Mesodermal cell (in vitro differentiated cells): ENCODE measurements around the gene EPS8.
"Not testable (repeated sequence)": the region's sequence is repeated elsewhere in the genome, so short reads cannot be mapped to it uniquely, and the experiment has no call there.

Source experiments
- H3K27ac ChIP-seq: 2 replicates; pipeline ENCODE4 v1.7.0; 2013; ENCODE audit warnings: mild to moderate bottlenecking, low read depth, low read length, moderate library complexity; ENCODE audit not compliant: severe bottlenecking
- H3K36me3 ChIP-seq: 2 replicates; pipeline ENCODE4 v1.7.1; 2013; ENCODE audit warnings: mild to moderate bottlenecking, low read length, moderate library complexity; ENCODE audit not compliant: control insufficient read depth, insufficient read depth
- H3K4me1 ChIP-seq: one replicate; pipeline ENCODE4 v1.7.1; 2013; ENCODE audit warnings: mild to moderate bottlenecking, low read length; ENCODE audit not compliant: insufficient read depth, control insufficient read depth, poor library complexity, severe bottlenecking
- H3K4me3 ChIP-seq: 2 replicates; pipeline ENCODE4 v1.7.0; 2013; ENCODE audit warnings: low read length, control low read depth, mild to moderate bottlenecking; ENCODE audit not compliant: insufficient read depth, poor library complexity, severe bottlenecking; ENCODE audit errors: extremely low read depth
- H3K9me3 ChIP-seq: 2 replicates; pipeline ENCODE4 v1.7.1; 2013; ENCODE audit warnings: mild to moderate bottlenecking, low read length, moderate library complexity; ENCODE audit not compliant: control insufficient read depth
- WGBS, 2 experiments: methylation state at CpG; one replicate each; pipeline ENCODE4 v1.1.5; 2013; ENCODE audit warnings: missing lambda C conversion rate in 2 of 2; ENCODE audit not compliant: insufficient coverage in 2 of 2; 5-methylcytosine and 5-hydroxymethylcytosine counted together

EPS8 gene

DNA sequence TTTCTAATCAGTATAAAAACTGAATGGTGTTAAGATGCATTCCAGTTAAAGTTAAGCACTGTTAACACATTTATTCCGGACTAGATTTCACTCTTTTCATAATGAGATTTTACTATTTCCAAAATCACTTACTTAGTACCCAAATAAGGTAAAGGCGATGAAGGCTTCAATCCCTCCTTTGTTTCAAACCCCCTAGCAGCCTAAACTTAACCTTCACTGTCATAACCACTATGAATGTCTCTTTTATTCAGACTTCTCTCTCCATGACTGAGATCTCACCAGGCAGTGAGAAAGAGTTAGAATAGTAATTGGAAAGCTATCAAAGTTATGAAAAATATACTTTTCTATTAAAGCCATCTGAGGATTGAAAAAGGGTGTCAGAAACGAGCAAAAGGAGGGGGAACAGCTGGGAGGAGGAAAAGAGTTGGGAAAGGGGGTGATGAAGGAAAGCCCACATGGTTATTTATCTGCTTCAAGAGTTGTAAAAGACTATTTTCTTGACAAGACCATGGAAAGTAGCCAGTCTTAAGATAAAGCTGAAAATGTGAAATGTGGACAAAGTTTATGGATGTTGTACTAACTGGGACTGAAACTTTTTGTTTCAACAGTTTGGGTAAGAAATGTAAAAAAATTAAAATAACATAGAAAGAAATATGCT is 11.7 kb downstream of the EPS8 start:
- Histone ChIP-seq H3K36me3 (no peaks in the 10 kb centered on the region), H3K27ac (no peak overlapping the region), H3K4me3 (no peak overlapping the region), H3K9me3 (no peaks in the 10 kb centered on the region), H3K4me1 (peaks cover 11% of the 10 kb centered on the region)
- WGBS, 2 experiments: 86 to 92% methylated on average over 1 to 3 of the region's 3 CpGs

DNA sequence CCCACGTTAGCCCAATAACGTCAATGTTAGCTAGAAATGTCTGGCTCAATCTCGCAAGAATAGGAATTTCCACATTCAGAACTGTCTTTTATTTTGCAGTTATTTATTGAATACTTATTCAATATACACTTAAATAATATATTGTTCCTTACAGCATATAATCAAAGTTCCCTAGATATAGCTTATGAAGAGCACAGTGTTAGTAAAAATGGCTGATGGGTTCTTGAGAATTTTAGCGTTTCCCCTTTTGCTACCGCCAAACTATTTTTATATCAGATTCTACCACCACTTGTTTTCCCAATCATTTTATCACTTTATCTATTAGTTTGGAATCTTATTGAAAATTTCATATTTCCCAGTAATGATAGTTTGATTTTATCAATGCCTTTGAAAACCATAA is 12.7 kb downstream of the EPS8 start:
- Histone ChIP-seq H3K9me3 (no peaks in the 10 kb centered on the region), H3K4me1 (peaks cover 11% of the 10 kb centered on the region), H3K4me3 (no peak overlapping the region), H3K36me3 (no peaks in the 10 kb centered on the region), H3K27ac (no peak overlapping the region)
- no CpG with 5 or more reads among the region's 5 CpGs for WGBS, 2 experiments

GRCh38 chr12:15774819-15775218 is 14.4 kb downstream of the EPS8 start:
- H3K4me1 ChIP-seq: no peaks in the 10 kb centered on the region
- no peak overlapping the region for H3K4me3 ChIP-seq
- H3K27ac ChIP-seq: no peak overlapping the region
- WGBS, 2 experiments: 80% methylated on average over 1 of the region's 1 CpG; no CpG with 5 or more reads in 1 of the 2 experiments
- no peaks in the 10 kb centered on the region for H3K9me3 ChIP-seq
- H3K36me3 ChIP-seq: no peaks in the 10 kb centered on the region

GRCh38 chr12:15772405-15773018 is 16.7 kb downstream of the EPS8 start:
- Histone ChIP-seq H3K27ac (no peak overlapping the region), H3K4me1 (no peaks in the 10 kb centered on the region), H3K4me3 (no peak overlapping the region), H3K36me3 (no peaks in the 10 kb centered on the region), H3K9me3 (no peaks in the 10 kb centered on the region)
- WGBS, 2 experiments: 100% methylated on average over 1 of the region's 2 CpGs; no CpG with 5 or more reads in 1 of the 2 experiments

DNA sequence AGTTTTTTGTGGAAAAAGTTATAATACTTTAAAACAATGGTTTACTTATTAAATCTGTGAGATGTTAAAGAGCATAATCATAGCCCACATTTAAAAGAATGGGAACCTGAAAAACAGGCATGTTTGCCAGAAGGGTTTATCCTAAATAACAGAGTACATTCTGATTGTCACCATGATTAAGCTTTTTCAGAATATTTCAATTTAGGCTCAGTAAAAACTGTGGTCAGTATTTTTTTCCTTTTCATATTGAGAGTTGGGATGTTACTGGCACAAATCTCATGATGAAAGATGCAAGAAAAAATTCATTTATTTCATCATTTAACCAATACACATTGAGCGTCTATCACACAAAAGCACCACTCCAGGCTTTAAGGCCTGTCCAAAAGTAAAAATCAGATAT is 18.6 kb downstream of the EPS8 start:
- Histone ChIP-seq H3K4me1 (no peaks in the 10 kb centered on the region), H3K4me3 (no peak overlapping the region), H3K9me3 (no peaks in the 10 kb centered on the region), H3K27ac (no peak overlapping the region), H3K36me3 (no peaks in the 10 kb centered on the region)
- WGBS, 2 experiments: 83% methylated on average over 1 of the region's 1 CpG; no CpG with 5 or more reads in 1 of the 2 experiments

DNA sequence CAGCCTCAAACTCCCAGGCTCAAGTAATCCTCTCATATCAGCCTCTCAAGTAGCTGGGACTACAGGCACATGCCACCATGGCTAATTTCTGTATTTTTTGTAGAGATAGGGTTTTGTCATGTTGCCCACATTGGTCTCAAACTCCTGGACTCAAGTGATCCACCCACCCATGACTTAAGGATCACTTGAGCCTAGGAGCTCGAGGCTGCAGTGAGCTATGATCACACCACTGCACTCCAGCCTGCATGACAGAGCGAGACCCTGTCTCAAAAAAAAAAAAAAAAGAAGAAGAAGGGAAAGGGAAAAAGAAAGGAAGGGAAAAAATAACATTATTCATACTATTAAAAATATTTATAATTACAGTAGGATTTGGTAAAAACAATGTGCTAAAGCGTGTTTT is 19.2 kb downstream of the EPS8 start:
- no peak overlapping the region for H3K4me3 ChIP-seq
- H3K9me3 ChIP-seq: no peaks in the 10 kb centered on the region
- no peaks in the 10 kb centered on the region for H3K4me1 ChIP-seq
- no peaks in the 10 kb centered on the region for H3K36me3 ChIP-seq
- H3K27ac ChIP-seq: no peak overlapping the region
- WGBS, 2 experiments: no CpG with 5 or more reads among the region's 3 CpGs

DNA sequence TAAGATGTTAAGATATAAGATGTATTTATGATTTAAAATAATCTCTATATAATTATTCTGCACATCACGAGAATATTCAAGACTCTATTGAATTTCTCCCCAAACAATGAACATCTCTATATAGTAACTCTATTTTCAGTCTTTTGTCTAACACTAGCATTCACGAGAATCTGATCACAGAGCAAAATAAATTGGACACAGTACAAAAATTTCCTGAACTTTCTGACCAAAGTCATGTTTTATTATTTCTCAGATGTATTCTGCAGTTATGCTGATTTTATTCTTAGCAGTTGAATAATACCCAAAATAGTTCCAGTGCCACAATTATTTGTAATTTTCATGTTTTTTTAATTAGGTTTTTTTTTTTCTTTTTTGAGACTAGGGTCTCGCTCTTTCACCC is 19.6 kb downstream of the EPS8 start:
- Histone ChIP-seq H3K27ac (no peak overlapping the region), H3K9me3 (no peaks in the 10 kb centered on the region), H3K36me3 (no peaks in the 10 kb centered on the region), H3K4me1 (no peaks in the 10 kb centered on the region), H3K4me3 (no peak overlapping the region)
- WGBS, 2 experiments: 60 to 88% methylated on average over 1 of the region's 3 CpGs

DNA sequence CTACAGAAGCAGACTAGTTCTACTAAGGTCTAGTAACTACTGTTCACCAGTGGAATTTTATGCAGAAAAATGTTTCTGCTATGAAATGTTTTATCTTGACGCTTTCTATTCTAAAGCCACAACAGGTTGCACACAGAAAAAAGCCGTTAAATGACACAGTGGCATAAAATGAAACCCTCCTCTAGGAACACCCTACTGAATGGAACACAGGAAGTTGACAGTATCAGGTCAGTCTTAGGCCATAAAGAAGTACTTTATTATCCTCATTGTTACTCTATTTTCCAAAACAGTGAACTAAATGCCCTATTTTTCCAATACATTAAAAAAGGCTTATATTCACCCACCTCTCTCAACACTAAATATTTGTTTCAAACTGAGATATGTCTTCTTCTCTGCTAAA is 21.9 kb downstream of the EPS8 start:
- H3K27ac ChIP-seq: no peak overlapping the region
- H3K4me1 ChIP-seq: no peaks in the 10 kb centered on the region
- no peaks in the 10 kb centered on the region for H3K36me3 ChIP-seq
- no peaks in the 10 kb centered on the region for H3K9me3 ChIP-seq
- no peak overlapping the region for H3K4me3 ChIP-seq
- 100% methylated on average over 2 of the region's 2 CpGs; no CpG with 5 or more reads in 1 of the 2 experiments for WGBS, 2 experiments

DNA sequence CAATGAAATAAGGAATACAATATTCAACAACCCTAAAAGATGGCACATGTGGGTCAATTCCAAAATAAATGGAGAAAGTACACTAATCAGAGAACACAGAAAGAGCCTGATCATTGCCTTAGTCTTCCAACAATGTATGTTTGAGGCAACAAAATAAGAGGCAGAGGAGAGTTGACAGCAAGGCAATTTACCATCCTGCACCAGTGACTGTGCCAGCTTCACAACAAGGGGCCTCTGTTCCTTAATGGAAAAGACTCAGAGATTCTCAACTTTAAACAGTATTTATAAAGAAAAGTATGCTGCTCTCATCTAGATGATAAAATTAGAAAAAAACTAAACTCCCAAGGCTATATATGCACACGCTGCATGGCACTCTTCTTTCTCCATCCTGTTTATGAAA is 25.9 kb downstream of the EPS8 start:
- WGBS, 2 experiments: 100% methylated on average over 1 of the region's 1 CpG; no CpG with 5 or more reads in 1 of the 2 experiments
- Histone ChIP-seq H3K27ac (no peak overlapping the region), H3K36me3 (no peaks in the 10 kb centered on the region), H3K4me3 (no peak overlapping the region), H3K4me1 (no peaks in the 10 kb centered on the region), H3K9me3 (no peaks in the 10 kb centered on the region)

GRCh38 chr12:15762162-15762561 is 27.0 kb downstream of the EPS8 start:
- not testable (repeated sequence) for H3K4me3 ChIP-seq, H3K27ac ChIP-seq, H3K36me3 ChIP-seq, H3K9me3 ChIP-seq, H3K4me1 ChIP-seq
- WGBS, 2 experiments: 85 to 89% methylated on average over 6 of the region's 7 CpGs

GRCh38 chr12:15757553-15758255 is 31.5 kb downstream of the EPS8 start:
- no peak overlapping the region for H3K27ac ChIP-seq
- 86 to 94% methylated on average over 3 to 5 of the region's 7 CpGs for WGBS, 2 experiments
- no peak overlapping the region for H3K4me3 ChIP-seq

More at GRCh38 chr12:15757553-15758255, 31.5 kb downstream of the EPS8 start:
- no peaks in the 10 kb centered on the region for H3K9me3 ChIP-seq
- H3K36me3 ChIP-seq: no peaks in the 10 kb centered on the region
- H3K4me1 ChIP-seq: no peaks in the 10 kb centered on the region
